GM10266 (cell line): Measurements from ENCODE around the gene MMP3.

Experiments used
- DNase-seq: peaks from one replicate; pipeline ENCODE4 v3.0.0; 2012; ENCODE audit errors: extremely low spot score
- CTCF ChIP-seq: IDR thresholded peaks from 2 replicates; pipeline ENCODE4 v1.5.1; 2012; ENCODE audit warnings: mild to moderate bottlenecking, low read depth; ENCODE audit not compliant: control insufficient read depth, insufficient read depth; ENCODE audit errors: missing control alignments

MMP3 gene

DNA sequence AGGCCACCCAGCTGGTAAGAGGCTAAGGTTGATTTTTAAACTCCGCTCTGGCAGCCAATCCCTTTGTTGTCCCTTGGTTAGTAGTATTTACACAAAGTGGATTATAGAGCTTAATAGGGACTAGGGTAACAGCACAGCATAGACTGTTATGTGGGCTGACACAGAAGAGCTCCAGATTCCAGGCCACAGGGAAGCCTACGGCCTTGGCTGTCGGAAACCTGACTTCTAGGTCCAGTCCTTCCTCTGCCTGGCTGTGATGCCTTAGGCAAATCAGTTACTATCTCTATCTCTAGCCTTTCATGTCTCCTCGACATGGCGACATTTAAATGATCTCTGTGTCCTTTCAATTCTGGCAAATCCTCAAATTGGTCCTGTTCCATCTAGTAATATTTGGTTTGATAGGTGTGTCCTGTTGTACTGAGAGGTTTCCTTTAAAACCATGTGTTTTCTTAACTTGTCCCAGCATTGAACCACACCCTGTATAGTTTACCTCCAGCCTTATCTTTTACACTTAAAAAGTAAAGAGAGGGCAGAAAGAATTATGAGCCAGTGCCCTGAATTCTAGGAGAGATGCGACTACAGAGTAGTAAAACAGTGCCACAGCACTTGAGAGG lies 49.6 kb downstream of the MMP3 start:
- DNase-seq: no peak
- TF ChIP-seq CTCF: no peak

GRCh38 chr11:102792604-102793003 lies 50.8 kb downstream of the MMP3 start:
- DNase-seq: no peak
- no peak for TF ChIP-seq CTCF

DNA sequence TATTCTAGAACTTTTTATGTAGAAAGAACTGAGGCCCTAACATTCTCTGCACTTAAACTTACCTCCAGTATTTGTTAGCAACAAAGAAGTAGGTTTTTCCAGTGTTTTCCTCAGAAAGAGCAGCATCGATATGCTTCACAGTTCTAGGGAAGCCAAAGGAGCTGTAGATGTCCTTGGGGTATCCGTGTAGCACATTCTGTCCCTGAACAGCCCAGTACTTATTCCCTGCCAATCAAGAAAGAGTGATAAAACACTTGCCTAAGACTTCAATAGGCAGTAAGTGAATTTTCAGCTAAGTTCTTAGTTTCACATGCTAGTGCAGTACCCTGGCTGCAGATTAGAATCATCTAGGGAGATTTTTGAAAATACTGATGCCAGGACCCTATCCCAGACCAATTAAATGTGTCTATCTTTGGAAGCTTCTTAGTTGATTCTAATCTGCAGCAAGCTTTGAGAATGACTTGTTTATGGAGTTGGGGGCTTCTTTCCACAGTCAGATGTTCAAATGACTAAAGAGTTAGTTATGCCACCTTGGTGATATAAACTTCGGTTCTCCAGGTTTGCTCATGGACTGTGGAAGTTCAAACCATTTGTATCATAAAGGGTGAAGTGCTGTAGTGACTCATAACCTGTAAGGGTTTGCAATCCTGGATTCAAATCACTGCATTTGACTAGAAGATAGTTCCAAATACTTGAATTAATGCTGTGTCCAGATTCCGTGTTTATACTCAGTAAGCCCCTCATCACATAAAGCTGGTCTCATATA lies 52.0 kb downstream of the MMP3 start:
- DNase-seq: no peak
- TF ChIP-seq CTCF: no peak

DNA sequence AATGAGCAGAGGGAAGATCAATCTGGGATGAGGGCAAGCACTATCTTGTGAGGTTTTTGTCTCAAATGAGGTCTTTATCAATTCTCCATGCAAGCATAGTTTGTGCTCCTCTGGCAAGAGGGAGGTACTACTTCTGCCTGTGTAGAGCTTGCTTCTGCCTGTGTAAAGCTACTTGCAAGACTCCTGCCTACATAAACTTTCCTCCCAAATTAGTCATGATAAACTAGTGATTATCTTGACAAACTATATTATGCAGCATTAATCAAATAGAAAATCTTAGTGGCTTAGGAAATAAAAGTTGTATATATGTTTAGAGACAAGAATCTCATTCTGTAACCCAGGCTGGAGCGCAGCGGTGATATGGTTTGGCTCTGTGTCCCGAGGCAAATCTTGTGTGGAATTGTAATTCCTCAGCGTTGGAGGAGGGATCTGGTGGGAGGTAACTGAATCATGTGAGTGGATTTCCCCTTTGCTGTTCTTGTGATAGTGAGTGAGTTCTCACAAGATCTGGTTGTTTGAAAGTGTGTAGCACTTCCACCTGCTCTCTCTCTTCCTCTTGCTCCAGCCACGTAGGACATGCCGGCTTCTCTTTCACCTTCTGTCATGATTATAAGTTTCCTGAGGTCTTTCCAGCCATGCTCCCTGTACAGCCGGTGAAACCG lies 54.9 kb downstream of the MMP3 start:
- DNase-seq: no peak
- no peak for TF ChIP-seq CTCF
